Stimulated activated CD4-positive, alpha-beta T cell treated with anti-CD3 and anti-CD28 coated beads, Interleukin-2, amount 100 ng/mL, for 4 hours (primary cell): ENCODE results near the gene CALHM5.

Experiments
- DNase-seq: peaks from one replicate; pipeline ENCODE4 v3.0.0-alpha.2; 2020; ENCODE audit warnings: low read depth

CALHM5 gene

DNA sequence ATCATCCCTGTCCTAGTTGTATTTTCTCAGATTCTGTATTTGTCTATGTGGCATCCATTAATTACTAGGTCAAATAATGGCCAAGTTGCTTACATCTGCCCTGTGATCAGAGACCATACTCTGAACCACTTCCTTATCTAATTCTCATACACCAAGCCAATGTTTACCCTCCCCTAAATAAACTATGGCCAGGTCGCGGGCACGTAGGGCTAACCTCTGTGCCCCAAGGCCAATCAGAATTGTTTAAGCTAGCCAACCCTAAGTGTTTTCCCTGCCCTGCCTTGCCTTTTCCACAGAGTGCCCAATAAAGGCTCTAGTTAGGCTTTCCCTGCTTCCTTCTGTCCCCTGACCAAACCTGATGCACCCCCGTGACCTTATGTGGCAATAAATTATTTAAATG is 39.4 kb downstream of the CALHM5 start:
- DNase-seq, result no peak

DNA sequence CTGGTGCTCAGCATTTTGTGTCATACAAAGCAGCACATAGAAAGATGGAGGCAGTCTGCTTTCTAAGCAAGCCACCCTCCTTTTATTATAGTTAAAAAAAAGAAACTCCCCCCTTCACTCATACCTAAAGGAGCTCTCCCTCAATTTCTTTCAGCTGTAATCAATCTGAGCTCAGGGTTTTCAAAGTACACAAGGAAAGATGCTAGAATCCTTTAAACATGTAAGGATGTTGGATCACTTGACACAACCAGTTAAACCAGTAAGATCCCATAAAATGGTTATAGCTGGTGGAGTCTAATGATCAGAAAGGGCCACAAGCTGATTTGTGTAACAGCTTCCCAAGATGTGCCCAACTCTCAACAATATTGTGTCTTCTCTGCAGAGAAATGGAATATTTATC is 42.0 kb downstream of the CALHM5 start, which contains the start of gene CALHM4:
CALHM4 (plus strand) TSS at position 301 of the 400 bp plus-strand sequence; CDS start at position 344, 43 bp downstream.
- no peak for DNase-seq

DNA sequence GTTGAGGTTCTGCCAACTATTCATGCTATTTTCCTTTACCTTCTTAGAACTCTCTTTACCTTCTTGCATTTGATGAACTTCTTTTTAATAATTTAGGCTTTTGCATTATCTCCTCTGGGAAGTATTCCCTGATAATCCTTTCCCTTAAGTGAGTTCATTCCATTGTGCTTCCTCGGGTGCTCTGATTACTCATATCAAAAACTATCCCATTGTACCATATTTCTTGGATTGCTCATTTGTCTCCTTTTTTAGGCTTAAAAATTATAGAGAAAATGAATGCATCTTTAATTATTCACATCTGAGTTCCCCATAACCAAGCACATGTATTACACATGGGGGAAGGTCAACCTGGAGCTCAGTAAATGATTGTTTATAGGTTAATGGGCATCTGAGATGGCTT is 44.6 kb downstream of the CALHM5 start:
- DNase-seq, result no peak

DNA sequence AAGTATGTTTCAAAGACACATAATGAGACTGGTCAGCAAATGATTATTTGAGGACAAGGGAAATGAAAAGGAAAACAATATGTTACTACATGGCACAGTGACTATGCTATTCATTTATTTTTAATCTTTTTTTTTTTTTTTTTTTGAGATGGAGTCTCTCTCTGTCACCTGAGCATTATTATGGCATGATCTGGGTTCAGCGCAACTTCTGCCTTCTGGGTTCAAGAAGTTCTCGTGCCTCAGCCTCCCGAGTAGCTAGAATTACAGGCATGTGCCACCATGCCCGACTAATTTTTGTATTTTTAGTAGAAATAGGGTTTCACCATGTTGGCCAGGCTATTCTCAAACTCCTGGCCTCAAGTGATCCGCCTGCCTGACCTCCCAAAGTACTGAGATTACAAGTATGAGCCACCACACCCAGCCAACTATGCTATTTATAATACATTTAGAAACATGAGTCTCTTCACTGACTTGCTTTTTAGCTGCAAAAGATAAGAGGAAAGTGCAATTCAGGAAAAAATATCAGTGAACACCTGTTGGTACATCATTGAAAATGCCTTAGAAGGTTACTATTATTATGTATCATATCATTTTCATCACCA is 45.5 kb downstream of the CALHM5 start:
- DNase-seq, result no peak

DNA sequence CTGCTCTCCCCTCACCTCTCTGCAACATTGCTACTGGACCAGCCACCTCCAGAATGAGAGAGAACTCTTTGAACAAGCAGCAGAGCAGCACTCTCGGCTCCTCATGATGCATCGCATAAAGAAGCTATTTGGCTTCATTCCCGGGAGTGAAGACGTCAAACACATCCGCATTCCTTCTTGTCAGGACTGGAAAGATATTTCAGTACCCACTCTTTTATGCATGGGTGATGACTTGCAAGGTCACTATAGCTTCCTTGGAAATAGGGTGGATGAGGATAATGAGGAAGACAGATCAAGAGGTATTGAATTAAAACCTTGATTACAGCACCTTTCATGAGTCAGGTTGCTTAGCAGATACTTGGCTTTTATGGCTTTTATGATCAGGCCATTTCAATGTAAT is 46.5 kb downstream of the CALHM5 start:
- DNase-seq, result no peak

DNA sequence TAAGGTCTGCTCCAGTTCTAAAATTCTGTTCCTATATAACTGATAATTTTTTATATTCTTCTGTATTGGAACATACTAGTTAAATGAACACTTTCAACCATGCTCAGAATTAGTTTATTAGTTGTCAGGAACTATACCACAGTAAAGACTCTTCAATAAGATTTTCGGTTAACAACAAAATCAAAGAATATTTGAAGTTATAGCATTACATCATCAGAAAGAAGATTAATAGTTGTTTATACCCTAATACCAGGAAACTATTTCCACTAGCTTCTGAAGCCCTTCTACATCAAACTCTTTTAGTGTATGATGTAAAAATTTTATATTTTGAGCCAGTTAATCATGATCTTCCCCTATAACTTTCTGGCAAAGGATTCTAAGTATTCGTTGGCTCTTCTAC is 48.7 kb downstream of the CALHM5 start:
- DNase-seq, result no peak

DNA sequence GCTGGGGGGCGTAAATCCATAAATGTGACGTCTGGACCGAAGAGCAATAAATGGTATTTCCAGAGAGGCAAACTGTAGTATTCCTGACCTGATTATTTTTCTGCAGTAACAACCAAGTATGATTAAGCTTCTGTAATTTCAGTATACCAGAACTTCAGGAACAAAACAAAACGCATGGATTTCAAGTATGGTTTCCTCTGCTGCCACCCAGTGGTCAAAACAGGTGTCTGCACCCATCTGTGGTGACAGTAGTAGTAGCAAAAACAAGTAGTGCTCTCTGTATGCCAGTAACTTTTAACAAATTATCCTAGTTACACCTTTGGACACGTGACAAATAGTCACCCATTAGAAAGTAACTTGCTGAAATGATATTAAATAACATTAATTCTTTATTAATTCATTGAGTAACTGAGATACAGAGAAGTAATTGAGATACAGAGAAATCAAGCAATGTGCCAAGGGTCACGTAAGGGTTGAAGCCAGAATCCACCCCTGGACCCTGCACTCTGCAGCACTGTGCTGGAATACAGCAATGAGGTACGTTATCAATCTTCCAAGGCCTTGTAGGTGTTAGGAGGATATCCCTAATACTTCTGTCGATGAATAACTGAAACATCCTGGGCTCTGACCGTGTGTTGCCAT is 50.1 kb downstream of the CALHM5 start:
- DNase-seq, result peak; percentile 31

DNA sequence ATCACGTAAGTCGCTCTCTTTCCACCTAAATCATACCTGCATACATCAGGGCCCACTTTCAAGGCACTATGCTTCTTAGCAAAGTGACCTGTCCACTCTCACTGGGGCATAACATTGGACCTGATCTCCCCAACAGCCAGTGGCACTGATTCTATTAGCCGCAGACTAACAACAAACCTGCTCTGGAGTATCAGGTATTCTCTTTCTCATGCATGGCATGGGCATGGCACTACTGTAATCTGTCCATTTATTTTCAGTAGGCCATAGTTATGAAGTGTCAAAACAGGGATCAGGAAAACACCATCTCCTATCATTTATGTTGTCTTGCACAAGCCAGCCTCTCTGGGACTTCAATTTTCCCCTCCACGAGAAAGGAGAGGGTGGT is 50.6 kb downstream of the CALHM5 start:
- DNase-seq, result no peak

DNA sequence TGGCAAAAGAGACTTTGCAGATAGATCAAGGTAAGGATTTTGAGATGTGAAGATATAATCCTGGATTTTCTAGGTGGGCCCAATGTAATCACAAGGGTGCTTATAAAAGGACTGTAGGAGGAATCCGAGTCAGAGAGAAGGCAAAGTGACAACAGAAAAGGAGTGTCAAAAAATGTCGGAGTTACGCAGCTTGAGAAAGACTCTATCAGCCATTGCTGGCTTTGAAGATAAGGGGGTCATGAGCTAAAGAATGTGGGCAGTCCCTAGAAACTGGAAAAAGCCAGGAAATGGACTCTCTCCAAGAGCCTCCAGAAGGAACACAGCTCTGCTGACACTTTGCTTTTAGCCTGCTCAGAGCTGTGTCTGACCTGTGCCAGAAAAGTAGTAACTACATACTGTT is 51.2 kb downstream of the CALHM5 start:
- DNase-seq, result no peak

DNA sequence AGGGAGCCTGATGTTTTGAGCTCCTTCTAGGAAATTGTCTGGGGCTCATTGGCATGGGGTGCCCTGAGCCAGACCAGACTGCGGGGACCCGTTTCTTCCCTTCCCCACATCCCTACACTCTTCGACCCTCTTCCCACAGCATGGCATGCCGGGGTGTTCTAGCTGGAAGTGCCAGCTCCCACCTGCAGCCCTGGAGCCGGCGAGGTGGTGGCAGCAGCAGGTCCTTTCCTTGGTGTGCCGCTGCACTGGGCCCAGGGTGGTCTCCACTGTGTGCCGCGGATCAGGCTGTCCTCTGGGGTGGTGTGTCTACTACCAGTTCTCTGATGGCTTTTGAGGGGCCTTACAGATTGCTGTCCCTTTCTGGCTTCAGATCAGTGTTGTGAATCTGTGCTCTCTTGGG is 52.4 kb downstream of the CALHM5 start:
- no peak for DNase-seq

DNA sequence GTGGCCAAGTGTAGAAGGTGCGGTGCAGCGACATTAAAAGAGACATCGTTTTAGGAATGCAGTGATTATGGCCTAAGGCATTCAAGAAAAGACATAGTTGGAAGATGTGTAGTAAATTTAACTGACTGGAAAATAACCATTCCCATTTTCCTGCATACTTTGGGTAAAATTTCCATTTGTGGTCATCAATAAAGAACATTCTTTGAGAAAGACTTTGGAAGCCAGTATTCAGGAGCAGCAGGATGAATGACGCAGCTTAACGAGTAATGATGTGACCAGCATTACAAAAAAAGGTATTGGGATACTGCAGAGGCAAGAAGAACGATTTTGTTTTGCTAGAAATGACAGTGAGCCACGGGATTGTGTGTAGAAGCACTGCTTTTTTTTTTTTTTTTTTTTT is 52.9 kb downstream of the CALHM5 start:
- DNase-seq, result no peak

DNA sequence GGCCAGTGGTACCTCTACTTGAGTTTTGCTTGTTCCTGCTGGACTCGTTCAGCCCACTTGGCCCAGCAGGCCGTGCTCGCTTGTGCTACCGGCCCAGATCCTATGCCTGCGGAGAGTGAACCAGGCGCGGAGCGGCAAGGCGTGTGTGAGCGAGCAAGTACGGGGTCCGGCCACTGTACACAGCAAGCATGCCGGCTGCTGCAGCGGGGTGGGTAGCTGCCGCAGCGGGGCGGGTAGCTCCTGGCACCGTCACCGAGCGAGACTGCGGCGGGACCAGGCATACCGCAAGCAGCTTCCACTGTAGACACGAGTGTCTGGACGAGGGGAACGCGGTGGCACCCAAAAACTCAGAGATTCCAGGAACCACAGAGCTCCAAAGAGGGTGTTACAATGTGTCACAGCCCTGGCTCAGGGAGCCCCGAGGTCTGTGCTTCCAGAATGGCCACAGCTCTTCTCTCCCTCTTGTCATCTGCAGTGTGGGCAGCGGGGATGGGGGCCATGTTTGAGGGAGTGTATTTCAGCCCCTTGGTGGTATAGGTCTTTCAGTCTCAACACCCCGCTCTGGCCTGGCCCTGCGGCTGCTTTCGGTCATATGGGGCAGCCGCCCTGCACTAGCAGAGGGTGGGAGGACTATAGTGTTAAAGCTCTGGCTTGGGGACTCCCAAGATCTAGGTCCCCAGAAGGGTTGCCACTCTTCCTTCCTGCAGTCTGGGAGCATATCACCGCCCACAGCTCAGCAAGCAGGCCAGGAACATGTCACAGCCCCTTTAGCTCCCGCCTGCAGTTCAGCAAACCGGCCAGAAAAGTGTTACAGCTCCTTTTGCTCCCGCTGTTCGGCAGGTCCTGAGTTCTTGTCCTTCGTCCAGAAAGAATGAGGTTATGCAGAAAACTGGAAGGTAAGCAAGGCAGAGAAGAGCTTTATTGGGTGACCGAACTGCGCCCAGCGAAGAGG is 53.8 kb downstream of the CALHM5 start:
- no peak for DNase-seq

DNA sequence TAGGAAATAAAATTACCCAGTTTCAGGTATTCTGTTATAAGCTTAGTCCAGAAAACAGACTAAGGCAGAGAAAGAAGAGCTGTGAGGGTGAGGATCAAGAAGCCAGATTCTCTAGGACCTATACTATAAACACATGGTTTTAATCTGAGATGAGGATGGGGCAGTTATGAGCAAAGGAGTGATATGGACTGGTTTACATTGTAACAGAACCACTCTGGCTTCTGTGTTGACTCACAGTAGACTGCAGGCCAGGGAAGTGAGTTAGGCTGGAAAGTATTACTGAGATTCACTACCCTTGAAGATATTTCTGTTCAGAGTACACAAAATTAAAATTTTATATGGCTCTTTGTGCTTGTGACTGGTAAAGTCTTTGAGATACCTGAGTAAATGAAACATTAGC is 56.7 kb downstream of the CALHM5 start:
- no peak for DNase-seq

DNA sequence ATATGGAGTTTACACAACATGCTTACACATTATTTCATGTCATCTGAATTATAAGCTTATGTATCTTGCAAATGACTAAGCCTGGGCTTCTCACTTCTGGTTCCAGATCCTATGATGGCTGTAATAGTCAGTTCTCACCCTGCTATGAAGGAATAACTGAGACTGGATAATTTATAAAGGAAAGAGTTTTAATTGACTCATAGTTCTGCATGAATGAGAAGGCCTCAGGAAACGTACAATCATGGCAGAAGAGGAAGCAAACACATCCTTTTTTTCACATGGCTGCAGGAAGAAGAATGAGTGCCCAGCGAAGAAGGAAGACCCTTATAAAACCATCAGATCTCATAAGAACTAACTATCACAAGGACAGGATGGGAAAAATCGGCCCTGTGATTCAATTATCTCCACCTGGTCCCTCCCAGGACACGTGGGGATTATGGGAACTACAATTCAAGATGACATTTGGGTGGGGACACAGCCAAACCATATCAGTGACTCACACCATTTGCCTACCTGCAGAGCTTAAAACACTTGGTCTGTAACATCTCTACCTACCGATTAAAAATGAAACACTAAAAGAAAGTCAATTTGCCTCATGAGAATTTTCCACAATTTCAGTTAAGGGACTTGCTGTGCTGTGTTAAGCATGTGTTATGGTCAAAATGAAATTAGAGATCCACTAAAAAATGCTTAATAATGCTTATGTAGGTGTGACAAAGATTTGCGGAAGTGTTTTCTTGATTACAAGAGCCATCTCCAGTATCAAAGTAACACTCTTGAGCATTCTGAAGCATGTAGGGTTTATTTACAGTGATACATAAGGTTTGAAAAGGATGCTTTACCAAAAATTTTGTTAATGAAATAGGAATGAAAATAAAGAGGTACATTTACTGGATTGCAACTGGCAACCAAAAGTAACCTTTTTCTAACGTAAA is 57.6 kb downstream of the CALHM5 start:
- DNase-seq, result no peak

DNA sequence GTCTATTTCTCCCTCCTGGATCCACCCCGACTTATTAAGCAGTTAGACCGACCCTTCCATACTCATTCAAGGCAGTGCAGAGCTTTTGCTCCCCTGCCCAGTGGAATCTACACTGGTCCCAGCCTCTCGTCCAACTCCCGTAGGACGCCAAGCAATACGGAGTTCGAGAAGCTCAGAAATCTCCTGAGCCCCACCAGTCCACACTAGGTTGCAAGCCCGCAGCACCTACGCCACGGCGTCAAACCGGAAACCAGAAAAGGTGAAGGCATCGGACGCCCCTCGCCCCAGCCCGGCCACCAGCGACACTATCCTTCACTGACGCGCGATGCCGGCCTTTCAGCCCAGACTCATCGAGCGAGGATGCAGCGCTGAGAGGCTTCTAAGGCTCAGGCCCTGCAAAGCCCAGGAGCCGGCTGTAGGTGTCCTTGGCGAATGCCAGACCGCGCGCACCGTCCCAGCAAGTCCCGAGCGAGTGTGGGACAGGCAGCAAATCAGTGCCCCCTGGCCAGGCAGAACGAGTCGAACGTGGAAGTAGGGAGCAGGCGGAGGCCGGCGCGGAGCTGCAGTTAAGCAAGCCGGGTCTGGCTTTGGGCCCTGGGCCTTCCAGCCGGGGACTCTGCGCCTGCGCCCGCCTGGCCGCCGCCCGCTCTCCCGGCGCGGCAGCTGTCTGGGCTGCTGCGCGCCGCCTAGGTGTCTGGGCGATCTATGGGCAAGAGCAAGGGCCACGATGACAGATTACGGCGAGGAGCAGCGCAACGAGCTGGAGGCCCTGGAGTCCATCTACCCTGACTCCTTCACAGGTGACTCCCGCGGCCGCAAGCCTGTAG is 59.6 kb downstream of the CALHM5 start, which contains the start of gene RWDD1:
RWDD1 (plus strand) TSS at position 649 of the 827 bp plus-strand sequence; CDS start at position 728, 79 bp downstream.
- peak; percentile 97 for DNase-seq

DNA sequence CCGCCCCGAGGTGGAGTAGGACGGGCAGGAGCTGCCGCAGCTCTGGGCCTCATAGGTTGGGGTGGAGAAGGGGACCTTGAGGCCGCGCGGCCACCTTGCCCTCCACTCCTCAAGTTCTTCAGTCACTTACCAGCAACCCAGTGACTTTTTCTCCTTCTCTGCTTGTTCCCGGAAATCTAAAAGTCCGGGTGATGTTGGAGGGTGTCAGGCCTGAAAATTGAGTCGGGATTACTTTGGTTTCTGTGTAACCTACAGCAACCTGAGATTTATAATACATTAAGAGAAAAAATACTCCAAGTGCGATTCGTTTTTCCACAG is 60.2 kb downstream of the CALHM5 start:
- DNase-seq, result no peak

DNA sequence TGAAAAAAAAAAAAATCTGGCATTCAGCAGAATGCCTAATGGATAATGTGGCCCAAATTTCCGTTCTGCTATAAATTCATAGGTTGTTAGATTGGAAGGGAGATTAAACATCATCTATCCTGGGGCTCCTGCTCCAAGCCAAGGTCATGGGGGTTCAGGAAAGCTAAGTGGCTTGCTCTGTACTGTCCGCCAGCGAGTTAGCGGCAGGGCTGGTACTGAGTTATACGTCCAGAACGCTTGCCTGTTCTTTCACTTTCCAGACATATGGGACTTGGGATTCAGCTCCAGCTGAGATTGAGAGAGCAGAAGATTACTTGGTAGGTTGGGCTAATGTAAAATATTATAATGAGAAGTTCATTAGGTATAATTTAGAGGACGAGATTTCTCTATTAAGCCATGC is 60.7 kb downstream of the CALHM5 start:
- DNase-seq, result no peak
